ENCODE results near the gene DYSF.

Gene DYSF

DNA sequence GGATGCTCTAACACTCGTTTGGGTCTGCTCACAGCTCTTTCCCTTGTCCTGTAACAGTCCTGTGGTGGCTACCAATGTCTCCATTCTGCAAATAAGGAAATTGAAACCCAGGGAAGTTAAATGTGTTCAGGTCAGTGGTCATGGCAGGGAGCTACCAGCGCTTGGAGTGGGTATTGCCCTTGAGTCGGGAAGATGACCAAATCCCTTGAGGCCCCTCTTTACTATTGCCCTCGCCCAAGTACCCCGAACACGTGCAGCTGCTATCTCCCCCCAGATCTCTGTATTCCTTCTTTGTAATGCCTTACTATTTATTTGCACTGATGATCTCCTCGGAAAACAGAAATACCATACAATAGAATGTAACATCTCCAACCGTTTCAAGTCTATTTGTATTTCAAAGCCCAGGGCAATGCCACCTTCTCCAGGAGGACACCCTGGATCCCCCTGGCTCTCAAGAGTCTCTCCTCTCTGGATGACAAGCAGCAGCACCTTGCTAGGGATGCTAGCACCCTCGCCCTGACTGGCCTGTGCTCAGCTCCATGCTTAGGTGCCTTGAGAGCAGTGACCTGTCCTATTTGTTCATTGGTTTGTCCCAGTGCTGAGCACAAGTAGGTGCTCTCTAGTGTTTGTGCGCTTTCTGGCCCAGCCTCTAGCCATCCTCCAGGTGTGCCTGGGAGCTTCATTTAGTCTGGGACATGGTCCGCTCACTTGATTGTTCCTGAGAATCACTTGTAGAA lies 15.1 kb downstream of the DYSF start:
- no peak overlapping the region for H3K27ac ChIP-seq
- TF ChIP-seq, protein P1, sequence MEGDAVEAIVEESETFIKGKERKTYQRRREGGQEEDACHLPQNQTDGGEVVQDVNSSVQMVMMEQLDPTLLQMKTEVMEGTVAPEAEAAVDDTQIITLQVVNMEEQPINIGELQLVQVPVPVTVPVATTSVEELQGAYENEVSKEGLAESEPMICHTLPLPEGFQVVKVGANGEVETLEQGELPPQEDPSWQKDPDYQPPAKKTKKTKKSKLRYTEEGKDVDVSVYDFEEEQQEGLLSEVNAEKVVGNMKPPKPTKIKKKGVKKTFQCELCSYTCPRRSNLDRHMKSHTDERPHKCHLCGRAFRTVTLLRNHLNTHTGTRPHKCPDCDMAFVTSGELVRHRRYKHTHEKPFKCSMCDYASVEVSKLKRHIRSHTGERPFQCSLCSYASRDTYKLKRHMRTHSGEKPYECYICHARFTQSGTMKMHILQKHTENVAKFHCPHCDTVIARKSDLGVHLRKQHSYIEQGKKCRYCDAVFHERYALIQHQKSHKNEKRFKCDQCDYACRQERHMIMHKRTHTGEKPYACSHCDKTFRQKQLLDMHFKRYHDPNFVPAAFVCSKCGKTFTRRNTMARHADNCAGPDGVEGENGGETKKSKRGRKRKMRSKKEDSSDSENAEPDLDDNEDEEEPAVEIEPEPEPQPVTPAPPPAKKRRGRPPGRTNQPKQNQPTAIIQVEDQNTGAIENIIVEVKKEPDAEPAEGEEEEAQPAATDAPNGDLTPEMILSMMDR (IDR thresholded peaks at IDR 0.05) = no peak
- no peak for TF ChIP-seq ZFX (IDR thresholded peaks at IDR 0.05; ENCODE audit: borderline replicate concordance)

DNA sequence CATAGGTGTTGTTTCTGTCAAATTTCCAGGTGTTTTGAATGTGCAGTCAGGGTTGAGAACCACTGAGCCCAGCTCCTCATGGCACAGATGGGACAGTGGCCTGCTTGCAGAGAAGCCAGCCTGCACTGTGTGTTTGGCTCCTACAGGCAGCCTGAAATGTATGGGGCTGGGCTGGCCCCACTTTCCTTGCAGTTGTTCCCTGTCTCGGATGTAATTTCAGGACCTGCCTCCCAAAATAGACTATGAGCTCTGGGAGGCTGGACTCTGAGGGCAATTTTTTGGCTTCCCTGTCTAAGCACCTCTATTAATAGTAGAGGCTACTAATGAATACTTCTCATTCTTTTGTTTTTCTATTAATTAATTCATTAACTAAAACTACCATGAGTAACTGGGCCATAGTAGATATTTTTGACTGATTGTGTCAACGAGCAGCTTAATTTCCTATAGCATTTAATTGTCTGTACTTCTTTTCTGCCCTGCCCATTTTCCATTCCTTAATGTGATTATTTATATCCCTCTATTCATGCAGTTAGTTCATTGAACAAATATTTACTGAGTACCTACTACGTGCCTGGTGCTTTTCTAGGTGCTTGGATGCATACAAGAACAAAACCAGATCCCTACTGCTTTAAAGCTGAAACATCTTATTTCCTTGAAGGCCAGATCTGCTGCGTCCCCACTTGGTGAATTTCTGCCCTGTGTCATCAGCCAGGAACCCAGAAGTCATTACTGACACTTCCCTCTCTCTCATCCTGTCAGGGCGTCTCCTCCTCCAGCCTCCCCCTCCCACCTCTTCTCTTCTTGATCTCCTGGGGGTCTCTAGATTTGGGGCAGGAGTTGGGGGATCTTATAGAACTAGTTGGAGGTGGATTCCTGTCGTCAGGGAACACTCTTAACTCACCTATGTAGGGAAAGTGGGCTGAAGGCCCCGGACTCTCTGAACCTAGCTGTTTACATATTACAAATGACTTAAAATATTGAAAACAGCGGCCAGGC lies 16.3 kb downstream of the DYSF start:
- TF ChIP-seq ZFX (IDR thresholded peaks at IDR 0.05; ENCODE audit: borderline replicate concordance) = no peak
- TF ChIP-seq, protein P1 (IDR thresholded peaks at IDR 0.05) = no peak
- H3K27ac ChIP-seq = no peak overlapping the region

DNA sequence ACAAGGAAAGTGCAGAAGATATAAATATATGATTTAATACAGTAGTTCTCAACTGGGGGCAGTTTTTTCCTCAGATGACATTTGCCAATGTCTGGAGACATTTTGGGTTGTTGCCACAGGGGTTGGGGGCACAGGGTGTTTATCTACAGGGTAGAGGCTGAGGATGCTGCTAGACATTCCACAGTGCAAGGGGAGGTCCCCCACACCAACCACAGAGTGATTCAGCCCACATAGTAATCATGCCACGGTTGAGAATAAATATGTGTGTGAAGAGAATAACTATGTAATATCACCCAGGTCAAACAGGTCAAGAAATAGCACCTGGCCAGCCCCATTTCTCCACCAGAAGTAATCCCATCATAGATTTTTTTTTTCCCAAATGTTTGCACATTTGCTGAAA lies 17.9 kb downstream of the DYSF start:
- TF ChIP-seq, protein P1 (IDR thresholded peaks at IDR 0.05) = no peak
- no peak for TF ChIP-seq ZFX (IDR thresholded peaks at IDR 0.05; ENCODE audit: borderline replicate concordance)
- no peak overlapping the region for H3K27ac ChIP-seq

DNA sequence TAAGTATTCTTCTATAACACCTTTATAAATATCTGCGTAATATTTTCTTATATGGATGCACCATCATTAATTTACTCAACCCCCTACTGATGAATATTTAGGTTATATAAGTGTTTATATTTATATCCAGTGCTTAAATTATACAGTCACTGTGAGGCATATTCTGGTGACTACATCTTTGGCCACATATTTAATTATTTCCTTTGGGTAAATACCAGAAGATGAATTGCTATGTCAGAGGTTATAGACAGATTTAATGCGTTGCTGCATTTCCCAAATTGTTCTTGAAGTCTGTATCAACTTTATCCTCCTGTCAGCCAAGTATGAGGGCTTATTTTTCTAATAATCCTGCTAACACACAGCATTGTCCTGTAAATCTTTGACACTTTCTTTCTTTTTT lies 18.7 kb downstream of the DYSF start:
- TF ChIP-seq, protein P1 (IDR thresholded peaks at IDR 0.05) = no peak
- no peak for TF ChIP-seq ZFX (IDR thresholded peaks at IDR 0.05; ENCODE audit: borderline replicate concordance)
- H3K27ac ChIP-seq = no peak overlapping the region

DNA sequence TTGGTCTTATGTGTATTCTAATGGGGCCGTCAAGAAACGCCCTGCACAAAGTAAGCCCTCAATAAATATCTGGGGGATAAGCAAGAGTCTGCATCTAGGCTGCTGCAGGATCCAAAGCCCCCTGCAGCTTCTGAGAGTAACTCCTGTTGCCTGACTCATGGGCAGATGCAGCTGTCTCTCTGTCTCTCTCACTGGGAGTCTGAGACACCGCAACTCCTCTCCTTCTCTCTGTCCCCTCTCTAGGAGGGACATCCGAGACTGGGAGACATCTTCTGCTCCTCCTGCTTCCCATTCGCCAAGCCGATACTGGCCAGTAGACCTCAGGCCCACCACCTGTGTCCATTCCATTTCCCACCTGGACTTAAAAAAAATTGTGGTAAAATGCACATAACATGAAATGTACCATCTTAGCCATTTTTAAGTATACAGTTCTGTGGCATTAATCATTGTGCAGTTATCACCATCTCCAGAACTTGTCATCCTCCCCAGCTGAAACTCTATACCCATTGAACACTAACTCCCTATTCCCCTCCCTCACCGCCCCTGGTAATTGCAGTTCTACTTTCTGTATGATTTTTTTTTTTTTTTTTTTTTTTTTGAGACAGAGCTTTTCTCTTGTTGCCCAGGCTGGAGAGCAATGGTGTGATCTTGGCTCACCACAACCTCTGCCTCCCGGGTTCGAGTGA lies 20.1 kb downstream of the DYSF start:
- TF ChIP-seq, protein P1 (IDR thresholded peaks at IDR 0.05) = no peak
- no peak for TF ChIP-seq ZFX (IDR thresholded peaks at IDR 0.05; ENCODE audit: borderline replicate concordance)
- H3K27ac ChIP-seq = no peak overlapping the region

DNA sequence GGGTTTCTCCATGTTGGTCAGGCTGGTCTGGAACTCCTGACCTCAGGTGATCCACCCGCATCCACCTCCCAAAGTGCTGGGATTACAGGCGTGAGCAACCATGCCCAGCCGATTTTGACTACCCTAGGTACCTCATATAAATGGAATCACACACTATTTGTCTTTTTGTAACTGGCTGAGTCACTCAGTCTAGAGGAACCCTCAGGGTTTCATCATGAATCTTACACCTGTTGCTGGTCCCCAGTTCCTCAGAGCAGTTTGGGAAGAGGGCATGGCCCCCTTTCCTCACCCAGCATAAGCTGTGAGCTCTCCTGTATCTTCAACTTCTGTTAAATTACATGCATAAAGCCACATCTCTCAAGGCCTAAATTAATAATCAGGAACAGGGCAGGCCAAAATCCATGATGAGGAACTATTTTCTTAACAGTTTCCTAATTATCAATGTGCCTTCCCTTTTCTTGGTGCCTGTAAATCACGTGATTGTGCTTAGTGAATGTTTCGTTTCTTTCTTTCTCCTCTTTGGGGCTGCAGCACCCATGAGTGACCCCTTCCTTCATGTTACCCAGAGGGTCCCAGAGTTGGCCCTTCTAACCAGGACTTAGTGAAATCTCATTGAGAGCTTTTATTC lies 20.9 kb downstream of the DYSF start:
- no peak overlapping the region for H3K27ac ChIP-seq
- TF ChIP-seq, protein P1 (IDR thresholded peaks at IDR 0.05) = no peak
- no peak for TF ChIP-seq ZFX (IDR thresholded peaks at IDR 0.05; ENCODE audit: borderline replicate concordance)

Measured in 22Rv1 (cell line).